Left lung (tissue), 10 donors: ENCODE measurements around the gene ATF6. TPM values are rescaled to one million over a fixed set of nuclear protein-coding genes. Genes with fewer than 3 reads are reported as not detected.

Experiments
- ATAC-seq: fragments of 200-7000 bp; cut with Tn5 transposase; one replicate; pipeline ENCODE4 v1.9.1; 2020; ENCODE audit warnings: moderate library complexity
- DNase-seq, 4 donors: peaks; one replicate each; pipeline ENCODE4 v3.0.0-alpha.2; 2013 to 2020
- H3K27ac ChIP-seq, 2 donors: fragments of 200-600 bp; sonication (generic) in 1 of 2; one replicate each; pipeline versions ENCODE4 v1.5.0 to v1.8.0; 2020 to 2021
- H3K27me3 ChIP-seq, 2 donors: fragments of 200-600 bp; sonication (generic) in 1 of 2; one replicate each; pipeline versions ENCODE4 v1.5.0 to v1.8.0; 2020 to 2021
- H3K36me3 ChIP-seq, 2 donors: fragments of 200-600 bp; sonication (generic) in 1 of 2; one replicate each; pipeline versions ENCODE4 v1.5.0 to v1.8.0; 2020 to 2021
- H3K4me1 ChIP-seq, 2 donors: fragments of 200-600 bp; one replicate each; pipeline ENCODE4 v1.8.0; 2021
- H3K4me3 ChIP-seq, 2 donors: fragments of 200-600 bp; sonication (generic) in 1 of 2; one replicate each; pipeline versions ENCODE4 v1.5.0 to v1.8.0; 2020 to 2021; ENCODE audit warnings: mild to moderate bottlenecking in 1 of 2
- H3K9me3 ChIP-seq, 2 donors: fragments of 200-600 bp; sonication (generic) in 1 of 2; one replicate each; pipeline versions ENCODE4 v1.5.0 to v1.8.0; 2020 to 2021
- CTCF ChIP-seq, 2 donors: fragments of 200-600 bp; sonication (generic) in 1 of 2; IDR thresholded peaks; one replicate each; pipeline versions ENCODE4 v1.5.0 to v1.8.0; 2021; ENCODE audit warnings: antibody characterized with exemption in 2 of 2
- intact Hi-C, 2 donors: fragments of 100-400 bp; cut with DNase I; formaldehyde crosslinking; loops; one replicate each; pipeline versions ENCODE4 v1.11.2 to v1.14.2; 2022
- polyA plus RNA-seq, 6 donors: library from polyadenylated mRNA; unstranded; fragments of 120-200 nt; gene quantifications; one replicate each; pipeline ENCODE4 v1.2.1, GENCODE V29; 2013; ENCODE audit not compliant: insufficient read length in 6 of 6
- total RNA-seq, 2 donors: library from RNA; stranded (reverse); fragmentation: NEBNext Ultra II Directional; extraction: Animal tissue kit (Norgen Biotek cat#: 25700); gene quantifications; one replicate each; pipeline ENCODE4 v1.2.1, GENCODE V29; 2021
- donor health status: DM: no; HTN: yes; CAD: no.
- donor health status: DM: no; HTN: no; CAD: no.

ATF6 gene
- total and polyA plus RNA-seq, 8 donors: 26.3 to 32.6 (median 29.5) TPM

GRCh38 chr1:161843156-161843555 is 77.0 kb downstream of the ATF6 start:
- Histone ChIP-seq H3K9me3 (no peaks in the 10 kb centered on the region), H3K4me3 (no peak overlapping the region), H3K36me3 (peaks cover 0 to 28% of the 10 kb centered on the region in 2 donors), H3K27ac (no peak overlapping the region), H3K27me3 (no peaks in the 10 kb centered on the region), H3K4me1 (no peaks in the 10 kb centered on the region)
- no peak for DNase-seq
- intact Hi-C loops: no loop called here
- TF ChIP-seq CTCF (IDR thresholded peaks at IDR 0.05): no peak
- ATAC-seq: no peak

GRCh38 chr1:161844696-161845095 is 78.6 kb downstream of the ATF6 start:
- H3K36me3 ChIP-seq: peaks cover 0 to 34% of the 10 kb centered on the region in 2 donors
- no peak overlapping the region for H3K27ac ChIP-seq
- no peaks in the 10 kb centered on the region for H3K27me3 ChIP-seq
- intact Hi-C loops: no loop called here
- no peak overlapping the region for H3K4me3 ChIP-seq
- TF ChIP-seq CTCF (IDR thresholded peaks at IDR 0.05): no peak
- H3K9me3 ChIP-seq: no peaks in the 10 kb centered on the region
- DNase-seq: no peak
- H3K4me1 ChIP-seq: no peaks in the 10 kb centered on the region
- ATAC-seq: no peak

- Histone ChIP-seq H3K9me3 (no peaks in the 10 kb centered on the region), H3K27me3 (no peaks in the 10 kb centered on the region), H3K36me3 (peaks cover 0 to 50% of the 10 kb centered on the region in 2 donors), H3K4me3 (no peak overlapping the region), H3K27ac (no peak overlapping the region), H3K4me1 (no peaks in the 10 kb centered on the region)
- no peak for ATAC-seq
- no peak for DNase-seq
- TF ChIP-seq CTCF (IDR thresholded peaks at IDR 0.05): no peak
- intact Hi-C loops: no loop called here
These were observed 82.6 kb downstream of the ATF6 start for GRCh38 chr1:161848676-161849075.

GRCh38 chr1:161849518-161849917 is 83.4 kb downstream of the ATF6 start:
- Histone ChIP-seq H3K27ac (no peak overlapping the region), H3K4me1 (no peaks in the 10 kb centered on the region), H3K4me3 (no peak overlapping the region), H3K9me3 (no peaks in the 10 kb centered on the region), H3K27me3 (no peaks in the 10 kb centered on the region), H3K36me3 (peaks cover 0 to 58% of the 10 kb centered on the region in 2 donors)
- DNase-seq: no peak
- TF ChIP-seq CTCF (IDR thresholded peaks at IDR 0.05): no peak
- no peak for ATAC-seq
- intact Hi-C loops: no loop called here

GRCh38 chr1:161855260-161855659 is 89.1 kb downstream of the ATF6 start:
- TF ChIP-seq CTCF (IDR thresholded peaks at IDR 0.05): no peak
- DNase-seq (no peak), ATAC-seq (peak; percentile 66)
- intact Hi-C loops: no loop called here
- Histone ChIP-seq H3K27me3 (no peaks in the 10 kb centered on the region), H3K36me3 (peaks cover 0 to 41% of the 10 kb centered on the region in 2 donors), H3K4me1 (no peaks in the 10 kb centered on the region), H3K9me3 (no peaks in the 10 kb centered on the region), H3K4me3 (no peak overlapping the region), H3K27ac (no peak overlapping the region)
